ENCODE data around the gene MAD1L1. TPM values are rescaled to one million over a fixed set of nuclear protein-coding genes. Genes with fewer than 3 reads are reported as not detected.

Gene MAD1L1
- total and polyA plus RNA-seq, 2 of the 8 experiments (the other 6 are each of a cell fraction or from before 2014, with no cell fraction given) = 40.4 to 44.6 TPM

DNA sequence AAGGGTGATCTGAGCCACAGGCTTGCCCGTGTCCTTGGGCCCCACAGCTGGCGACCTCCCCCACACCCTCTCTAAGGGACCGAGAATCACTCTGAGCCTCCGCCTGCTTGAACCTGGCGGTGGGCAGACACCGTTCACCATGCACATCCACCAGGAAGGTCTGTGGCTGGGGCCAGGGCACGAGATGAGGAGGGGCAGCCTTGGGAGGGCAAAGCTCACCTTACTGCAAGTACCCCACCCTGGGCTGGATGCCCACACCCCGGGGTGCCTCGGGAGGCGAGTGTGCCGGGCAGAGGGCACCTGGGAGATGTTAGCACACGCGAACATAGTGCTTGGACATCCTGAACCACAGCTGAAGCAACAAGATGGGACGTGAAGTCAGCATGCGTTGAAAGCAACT, 350.8 kb downstream of the MAD1L1 start (continued):
- TF ChIP-seq, protein P1, sequence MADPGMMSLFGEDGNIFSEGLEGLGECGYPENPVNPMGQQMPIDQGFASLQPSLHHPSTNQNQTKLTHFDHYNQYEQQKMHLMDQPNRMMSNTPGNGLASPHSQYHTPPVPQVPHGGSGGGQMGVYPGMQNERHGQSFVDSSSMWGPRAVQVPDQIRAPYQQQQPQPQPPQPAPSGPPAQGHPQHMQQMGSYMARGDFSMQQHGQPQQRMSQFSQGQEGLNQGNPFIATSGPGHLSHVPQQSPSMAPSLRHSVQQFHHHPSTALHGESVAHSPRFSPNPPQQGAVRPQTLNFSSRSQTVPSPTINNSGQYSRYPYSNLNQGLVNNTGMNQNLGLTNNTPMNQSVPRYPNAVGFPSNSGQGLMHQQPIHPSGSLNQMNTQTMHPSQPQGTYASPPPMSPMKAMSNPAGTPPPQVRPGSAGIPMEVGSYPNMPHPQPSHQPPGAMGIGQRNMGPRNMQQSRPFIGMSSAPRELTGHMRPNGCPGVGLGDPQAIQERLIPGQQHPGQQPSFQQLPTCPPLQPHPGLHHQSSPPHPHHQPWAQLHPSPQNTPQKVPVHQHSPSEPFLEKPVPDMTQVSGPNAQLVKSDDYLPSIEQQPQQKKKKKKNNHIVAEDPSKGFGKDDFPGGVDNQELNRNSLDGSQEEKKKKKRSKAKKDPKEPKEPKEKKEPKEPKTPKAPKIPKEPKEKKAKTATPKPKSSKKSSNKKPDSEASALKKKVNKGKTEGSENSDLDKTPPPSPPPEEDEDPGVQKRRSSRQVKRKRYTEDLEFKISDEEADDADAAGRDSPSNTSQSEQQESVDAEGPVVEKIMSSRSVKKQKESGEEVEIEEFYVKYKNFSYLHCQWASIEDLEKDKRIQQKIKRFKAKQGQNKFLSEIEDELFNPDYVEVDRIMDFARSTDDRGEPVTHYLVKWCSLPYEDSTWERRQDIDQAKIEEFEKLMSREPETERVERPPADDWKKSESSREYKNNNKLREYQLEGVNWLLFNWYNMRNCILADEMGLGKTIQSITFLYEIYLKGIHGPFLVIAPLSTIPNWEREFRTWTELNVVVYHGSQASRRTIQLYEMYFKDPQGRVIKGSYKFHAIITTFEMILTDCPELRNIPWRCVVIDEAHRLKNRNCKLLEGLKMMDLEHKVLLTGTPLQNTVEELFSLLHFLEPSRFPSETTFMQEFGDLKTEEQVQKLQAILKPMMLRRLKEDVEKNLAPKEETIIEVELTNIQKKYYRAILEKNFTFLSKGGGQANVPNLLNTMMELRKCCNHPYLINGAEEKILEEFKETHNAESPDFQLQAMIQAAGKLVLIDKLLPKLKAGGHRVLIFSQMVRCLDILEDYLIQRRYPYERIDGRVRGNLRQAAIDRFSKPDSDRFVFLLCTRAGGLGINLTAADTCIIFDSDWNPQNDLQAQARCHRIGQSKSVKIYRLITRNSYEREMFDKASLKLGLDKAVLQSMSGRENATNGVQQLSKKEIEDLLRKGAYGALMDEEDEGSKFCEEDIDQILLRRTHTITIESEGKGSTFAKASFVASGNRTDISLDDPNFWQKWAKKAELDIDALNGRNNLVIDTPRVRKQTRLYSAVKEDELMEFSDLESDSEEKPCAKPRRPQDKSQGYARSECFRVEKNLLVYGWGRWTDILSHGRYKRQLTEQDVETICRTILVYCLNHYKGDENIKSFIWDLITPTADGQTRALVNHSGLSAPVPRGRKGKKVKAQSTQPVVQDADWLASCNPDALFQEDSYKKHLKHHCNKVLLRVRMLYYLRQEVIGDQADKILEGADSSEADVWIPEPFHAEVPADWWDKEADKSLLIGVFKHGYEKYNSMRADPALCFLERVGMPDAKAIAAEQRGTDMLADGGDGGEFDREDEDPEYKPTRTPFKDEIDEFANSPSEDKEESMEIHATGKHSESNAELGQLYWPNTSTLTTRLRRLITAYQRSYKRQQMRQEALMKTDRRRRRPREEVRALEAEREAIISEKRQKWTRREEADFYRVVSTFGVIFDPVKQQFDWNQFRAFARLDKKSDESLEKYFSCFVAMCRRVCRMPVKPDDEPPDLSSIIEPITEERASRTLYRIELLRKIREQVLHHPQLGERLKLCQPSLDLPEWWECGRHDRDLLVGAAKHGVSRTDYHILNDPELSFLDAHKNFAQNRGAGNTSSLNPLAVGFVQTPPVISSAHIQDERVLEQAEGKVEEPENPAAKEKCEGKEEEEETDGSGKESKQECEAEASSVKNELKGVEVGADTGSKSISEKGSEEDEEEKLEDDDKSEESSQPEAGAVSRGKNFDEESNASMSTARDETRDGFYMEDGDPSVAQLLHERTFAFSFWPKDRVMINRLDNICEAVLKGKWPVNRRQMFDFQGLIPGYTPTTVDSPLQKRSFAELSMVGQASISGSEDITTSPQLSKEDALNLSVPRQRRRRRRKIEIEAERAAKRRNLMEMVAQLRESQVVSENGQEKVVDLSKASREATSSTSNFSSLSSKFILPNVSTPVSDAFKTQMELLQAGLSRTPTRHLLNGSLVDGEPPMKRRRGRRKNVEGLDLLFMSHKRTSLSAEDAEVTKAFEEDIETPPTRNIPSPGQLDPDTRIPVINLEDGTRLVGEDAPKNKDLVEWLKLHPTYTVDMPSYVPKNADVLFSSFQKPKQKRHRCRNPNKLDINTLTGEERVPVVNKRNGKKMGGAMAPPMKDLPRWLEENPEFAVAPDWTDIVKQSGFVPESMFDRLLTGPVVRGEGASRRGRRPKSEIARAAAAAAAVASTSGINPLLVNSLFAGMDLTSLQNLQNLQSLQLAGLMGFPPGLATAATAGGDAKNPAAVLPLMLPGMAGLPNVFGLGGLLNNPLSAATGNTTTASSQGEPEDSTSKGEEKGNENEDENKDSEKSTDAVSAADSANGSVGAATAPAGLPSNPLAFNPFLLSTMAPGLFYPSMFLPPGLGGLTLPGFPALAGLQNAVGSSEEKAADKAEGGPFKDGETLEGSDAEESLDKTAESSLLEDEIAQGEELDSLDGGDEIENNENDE (IDR thresholded peaks at IDR 0.05; ENCODE audit: insufficient replicate concordance, low read length) = no peak
- TF ChIP-seq CEBPB (IDR thresholded peaks at IDR 0.05; ENCODE audit: low read depth, low read length) (no peak), NRF1 (IDR thresholded peaks at IDR 0.05; ENCODE audit: low read depth, low read length) (no peak), HDAC6 (IDR thresholded peaks at IDR 0.05; ENCODE audit: low read depth, low read length) (no peak), CHD2 (IDR thresholded peaks at IDR 0.05; ENCODE audit: low read length) (no peak)
